Lower lobe of right lung (tissue), 2 donors: ENCODE data around the gene ZBTB11. TPM values are rescaled to one million over a fixed set of nuclear protein-coding genes. Genes with fewer than 3 reads are reported as not detected.

ENCODE experiments used
- ATAC-seq, 2 donors: fragments of 200-7000 bp; cut with Tn5 transposase; one replicate each; pipeline ENCODE4 v1.9.1; 2020 to 2022; ENCODE audit warnings: mild to moderate bottlenecking in 2 of 2, moderate library complexity in 2 of 2
- DNase-seq: peaks from one replicate; pipeline ENCODE4 v3.0.0-alpha.2; 2020
- H3K27ac ChIP-seq: fragments of 200-600 bp; one replicate; pipeline ENCODE4 v1.8.0; 2022
- H3K27me3 ChIP-seq: fragments of 200-600 bp; one replicate; pipeline ENCODE4 v1.8.0; 2022; ENCODE audit warnings: low read depth
- H3K36me3 ChIP-seq: fragments of 200-600 bp; one replicate; pipeline ENCODE4 v1.8.0; 2022; ENCODE audit warnings: mild to moderate bottlenecking
- H3K4me1 ChIP-seq: fragments of 200-600 bp; one replicate; pipeline ENCODE4 v1.8.0; 2022
- H3K4me3 ChIP-seq: fragments of 200-600 bp; one replicate; pipeline ENCODE4 v1.8.0; 2022; ENCODE audit warnings: mild to moderate bottlenecking
- H3K9me3 ChIP-seq: fragments of 200-600 bp; one replicate; pipeline ENCODE4 v1.8.0; 2022
- intact Hi-C: fragments of 100-400 bp; cut with DNase I; formaldehyde crosslinking; loops from one replicate; pipeline ENCODE4 v1.11.0; 2022
- total RNA-seq: library from RNA; stranded (reverse); fragmentation: NEBNext Ultra II Directional; extraction: Animal tissue kit (Norgen Biotek cat#: 25700); gene quantifications from one replicate; pipeline ENCODE4 v1.2.1, GENCODE V29; 2021
- TF ChIP-seq, protein P1 (sequence below): fragments of 200-600 bp; IDR thresholded peaks from one replicate; pipeline ENCODE4 v1.8.0; 2022; ENCODE audit warnings: antibody characterized with exemption, mild to moderate bottlenecking
- donor health status: DM: no; HTN: yes; CAD: no; lungs with severe emphysema.

ZBTB11 gene
- total RNA-seq, 1 donor from 2014 or later = 23.5 TPM

DNA sequence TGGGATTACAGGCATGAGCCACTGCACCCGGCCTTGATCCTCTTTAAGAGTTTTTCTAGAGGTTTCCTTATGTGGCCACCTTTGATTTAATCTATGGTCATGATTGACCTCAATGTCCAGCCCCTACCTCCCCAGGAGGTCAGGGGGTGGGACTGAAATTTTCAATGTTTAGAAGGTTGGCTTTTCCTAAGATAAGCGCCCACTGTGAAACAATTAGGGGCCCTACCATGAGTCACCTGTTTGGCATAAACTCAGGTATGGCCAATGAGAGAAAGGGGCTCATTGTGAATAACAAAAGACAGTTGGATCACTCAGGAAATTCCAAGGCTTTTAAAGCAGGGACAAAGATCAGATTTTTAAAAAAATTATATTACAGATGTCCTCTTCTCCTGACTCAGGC, 51.1 kb downstream of the ZBTB11 start:
- Histone ChIP-seq H3K4me1 (no peaks in the 10 kb centered on the region), H3K27me3 (no peaks in the 10 kb centered on the region), H3K36me3 (no peaks in the 10 kb centered on the region), H3K4me3 (no peak overlapping the region), H3K27ac (no peak overlapping the region), H3K9me3 (no peaks in the 10 kb centered on the region)
- no peak for ATAC-seq
- TF ChIP-seq, protein P1, sequence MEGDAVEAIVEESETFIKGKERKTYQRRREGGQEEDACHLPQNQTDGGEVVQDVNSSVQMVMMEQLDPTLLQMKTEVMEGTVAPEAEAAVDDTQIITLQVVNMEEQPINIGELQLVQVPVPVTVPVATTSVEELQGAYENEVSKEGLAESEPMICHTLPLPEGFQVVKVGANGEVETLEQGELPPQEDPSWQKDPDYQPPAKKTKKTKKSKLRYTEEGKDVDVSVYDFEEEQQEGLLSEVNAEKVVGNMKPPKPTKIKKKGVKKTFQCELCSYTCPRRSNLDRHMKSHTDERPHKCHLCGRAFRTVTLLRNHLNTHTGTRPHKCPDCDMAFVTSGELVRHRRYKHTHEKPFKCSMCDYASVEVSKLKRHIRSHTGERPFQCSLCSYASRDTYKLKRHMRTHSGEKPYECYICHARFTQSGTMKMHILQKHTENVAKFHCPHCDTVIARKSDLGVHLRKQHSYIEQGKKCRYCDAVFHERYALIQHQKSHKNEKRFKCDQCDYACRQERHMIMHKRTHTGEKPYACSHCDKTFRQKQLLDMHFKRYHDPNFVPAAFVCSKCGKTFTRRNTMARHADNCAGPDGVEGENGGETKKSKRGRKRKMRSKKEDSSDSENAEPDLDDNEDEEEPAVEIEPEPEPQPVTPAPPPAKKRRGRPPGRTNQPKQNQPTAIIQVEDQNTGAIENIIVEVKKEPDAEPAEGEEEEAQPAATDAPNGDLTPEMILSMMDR = no peak
- intact Hi-C loops = no loop called here
- no peak for DNase-seq

DNA sequence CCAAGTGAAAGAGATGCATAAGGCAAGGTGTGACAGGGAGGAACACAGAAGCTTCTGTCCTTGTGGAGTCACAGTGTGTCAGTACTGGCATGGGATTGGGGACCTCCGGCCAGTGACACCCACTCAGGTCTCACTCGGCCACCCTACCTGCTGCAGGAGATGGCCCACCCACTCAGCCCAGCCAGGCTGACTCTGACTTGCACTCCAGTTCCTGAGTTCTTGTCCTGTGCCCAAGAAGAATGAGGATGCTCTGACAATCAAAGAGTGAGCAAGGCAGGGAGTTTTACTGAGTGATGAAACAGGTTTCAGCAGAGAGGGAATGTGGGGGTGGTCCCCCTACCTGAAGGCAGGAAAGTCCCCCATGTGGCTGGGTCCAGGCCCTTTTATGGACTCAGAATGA, 52.1 kb downstream of the ZBTB11 start:
- Histone ChIP-seq H3K36me3 (no peaks in the 10 kb centered on the region), H3K27me3 (no peaks in the 10 kb centered on the region), H3K4me1 (no peaks in the 10 kb centered on the region), H3K4me3 (no peak overlapping the region), H3K9me3 (no peaks in the 10 kb centered on the region), H3K27ac (no peak overlapping the region)
- ATAC-seq = no peak
- TF ChIP-seq, protein P1 = no peak
- intact Hi-C loops = no loop called here
- DNase-seq = no peak

DNA sequence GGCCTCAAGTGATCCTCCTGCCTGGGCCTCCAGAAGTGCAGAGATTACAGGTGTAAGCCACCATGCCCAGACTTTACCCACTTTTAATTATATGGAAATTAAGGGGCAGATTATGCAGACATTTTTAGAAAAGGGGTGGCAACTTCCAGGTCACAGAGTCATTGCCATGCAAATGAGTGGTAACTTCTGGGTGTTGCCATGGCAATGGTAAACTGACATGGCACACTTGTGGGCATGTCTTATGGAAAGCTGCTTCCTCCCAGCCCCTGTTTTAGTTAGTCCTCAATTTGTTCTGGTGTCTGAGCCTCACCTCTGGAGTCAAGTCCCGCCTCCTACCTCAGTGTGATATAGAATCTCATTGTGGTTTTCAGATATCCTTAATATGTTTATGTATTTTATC, 53.3 kb downstream of the ZBTB11 start:
- ATAC-seq = no peak
- intact Hi-C loops = no loop called here

DNA sequence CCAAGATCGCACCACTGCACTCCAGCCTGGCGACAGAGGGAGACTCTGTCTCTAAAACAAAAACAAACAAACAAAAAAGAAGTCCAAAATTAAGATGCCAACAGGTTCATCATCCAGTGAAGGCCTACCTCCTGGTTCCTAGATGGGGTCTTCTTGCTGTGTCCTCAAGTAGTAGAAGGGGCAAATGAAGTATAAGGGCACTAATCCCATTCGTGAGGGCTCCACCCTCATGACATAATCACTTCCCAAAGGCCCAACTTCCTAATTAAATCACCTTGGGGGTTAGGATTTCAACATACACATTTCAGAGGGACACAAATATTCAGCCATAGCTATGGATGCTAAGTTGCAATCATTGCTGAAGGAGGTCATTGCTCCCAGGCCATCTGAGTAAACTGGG, 57.2 kb downstream of the ZBTB11 start:
- no peak overlapping the region for H3K27ac ChIP-seq
- no peaks in the 10 kb centered on the region for H3K36me3 ChIP-seq
- no peaks in the 10 kb centered on the region for H3K27me3 ChIP-seq
- ATAC-seq (no peak), DNase-seq (no peak)
- H3K4me3 ChIP-seq = no peak overlapping the region
- intact Hi-C loops = no loop called here
- H3K9me3 ChIP-seq = no peaks in the 10 kb centered on the region
- no peaks in the 10 kb centered on the region for H3K4me1 ChIP-seq
- TF ChIP-seq, protein P1 = no peak

More for the DNA sequence above, 53.3 kb downstream of the ZBTB11 start:
- Histone ChIP-seq H3K4me3 (no peak overlapping the region), H3K4me1 (no peaks in the 10 kb centered on the region), H3K27ac (no peak overlapping the region), H3K36me3 (no peaks in the 10 kb centered on the region), H3K27me3 (no peaks in the 10 kb centered on the region), H3K9me3 (no peaks in the 10 kb centered on the region)
- TF ChIP-seq, protein P1 = no peak
- no peak for DNase-seq

DNA sequence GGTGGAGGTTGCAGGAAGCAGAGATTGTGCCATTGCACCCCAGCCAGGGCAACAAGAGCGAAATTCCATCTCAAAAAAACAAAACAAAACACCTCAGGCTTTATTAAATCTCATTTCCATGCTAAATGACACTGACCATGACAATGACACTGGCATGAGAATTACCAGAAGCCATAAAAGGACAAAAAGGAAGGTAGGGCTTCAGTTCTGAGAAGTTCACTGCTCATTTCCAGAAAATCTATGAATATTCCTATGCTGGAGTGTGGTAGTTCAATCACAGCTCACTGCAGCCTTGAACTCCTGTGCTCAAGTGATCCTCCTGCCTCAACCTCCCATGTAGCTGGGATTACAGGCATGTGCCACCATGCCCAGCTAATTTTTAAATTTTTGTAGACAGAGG, 58.2 kb downstream of the ZBTB11 start:
- Histone ChIP-seq H3K4me3 (no peak overlapping the region), H3K27ac (no peak overlapping the region), H3K9me3 (no peaks in the 10 kb centered on the region), H3K4me1 (no peaks in the 10 kb centered on the region), H3K27me3 (no peaks in the 10 kb centered on the region), H3K36me3 (no peaks in the 10 kb centered on the region)
- DNase-seq (no peak), ATAC-seq (no peak)
- TF ChIP-seq, protein P1 = no peak
- intact Hi-C loops = no loop called here

DNA sequence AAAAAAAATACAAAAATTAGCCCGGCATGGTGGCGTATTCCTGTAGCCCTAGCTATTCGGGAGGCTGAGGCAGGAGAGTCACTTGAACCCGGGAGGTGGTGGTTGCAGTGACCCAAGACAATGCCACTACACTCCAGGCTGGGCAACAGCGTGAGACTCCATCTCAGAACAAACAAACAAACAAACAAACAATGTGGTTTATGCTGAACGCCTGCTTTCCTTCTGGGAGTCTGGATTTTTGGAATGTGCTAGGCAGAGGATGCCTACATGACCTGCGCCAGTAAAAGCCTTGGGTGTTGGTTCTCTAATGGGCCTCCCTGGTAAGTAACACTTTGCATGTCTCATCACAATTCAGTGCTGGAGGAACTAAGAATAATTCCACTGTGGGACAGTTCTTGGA, 59.5 kb downstream of the ZBTB11 start:
- Histone ChIP-seq H3K9me3 (no peaks in the 10 kb centered on the region), H3K36me3 (no peaks in the 10 kb centered on the region), H3K27ac (no peak overlapping the region), H3K4me3 (no peak overlapping the region), H3K4me1 (no peaks in the 10 kb centered on the region), H3K27me3 (no peaks in the 10 kb centered on the region)
- intact Hi-C loops = no loop called here
- DNase-seq (no peak), ATAC-seq (no peak)
- TF ChIP-seq, protein P1 = no peak
